Activated naive CD4-positive, alpha-beta T cell treated with anti-CD3 and anti-CD28 coated beads, Interleukin-2, amount 50 U/mL, for 72 hours (primary cell): ENCODE measurements around the gene C3orf18. TPM values are rescaled to one million over a fixed set of nuclear protein-coding genes. Genes with fewer than 3 reads are reported as not detected.

Experiments
- total RNA-seq, 2 donors: library from RNA; stranded (reverse); gene quantifications; one replicate each; pipeline ENCODE4 v1.2.3, GENCODE V29; 2022

The C3orf18 gene
- total RNA-seq, 2 donors from 2014 or later: 21.4 to 42.4 TPM

Other genes with a start within 250 kb of the C3orf18 start
- gene HYAL2, start 245.0 kb downstream of the C3orf18 start, total RNA-seq: 1 to 10 TPM; 4.2 to 6.1 TPM
- 10 to 100 TPM; 10.7 to 20.1 TPM for gene TUSC2, start 239.5 kb downstream of the C3orf18 start, total RNA-seq
- 10 to 100 TPM; 68.3 to 83.1 TPM for gene RASSF1, start 226.9 kb downstream of the C3orf18 start, total RNA-seq
- gene ZMYND10, start 222.0 kb downstream of the C3orf18 start, total RNA-seq: 1 to 10 TPM; 1.9 to 4.1 TPM
- 10 to 100 TPM; 42.3 to 50.7 TPM for gene NPRL2, start 217.0 kb downstream of the C3orf18 start, total RNA-seq
- gene CYB561D2, start 216.9 kb downstream of the C3orf18 start, total RNA-seq: 10 to 100 TPM; 18.1 to 34.3 TPM
- 10 to 100 TPM; 10.9 to 15.1 TPM for gene TMEM115, start 208.2 kb downstream of the C3orf18 start, total RNA-seq
- gene CACNA2D2, start 64.1 kb downstream of the C3orf18 start, total RNA-seq: 1 to 10 TPM; 2.4 to 3.0 TPM
- 10 to 100 TPM; 69.7 to 74.6 TPM for gene HEMK1, start 1.8 kb upstream of the C3orf18 start, total RNA-seq
- 100 to 1,000 TPM; 222 to 258 TPM for gene CISH, start 44.0 kb upstream of the C3orf18 start, total RNA-seq
- gene MAPKAPK3, start 49.4 kb upstream of the C3orf18 start, total RNA-seq: 100 to 1,000 TPM in 1 of 2 donors, 10 to 100 TPM in 1; 94.3 to 153 TPM
- gene DOCK3, start 107.2 kb upstream of the C3orf18 start, total RNA-seq: 1 to 10 TPM; 4.1 to 4.8 TPM